Mesodermal cell (in vitro differentiated cells): ENCODE results near the gene PEA15.

Experiments
- H3K27ac ChIP-seq: 2 replicates; pipeline ENCODE4 v1.7.0; 2013; ENCODE audit warnings: mild to moderate bottlenecking, low read depth, low read length, moderate library complexity; ENCODE audit not compliant: severe bottlenecking
- H3K36me3 ChIP-seq: 2 replicates; pipeline ENCODE4 v1.7.1; 2013; ENCODE audit warnings: mild to moderate bottlenecking, low read length, moderate library complexity; ENCODE audit not compliant: control insufficient read depth, insufficient read depth
- H3K4me1 ChIP-seq: one replicate; pipeline ENCODE4 v1.7.1; 2013; ENCODE audit warnings: mild to moderate bottlenecking, low read length; ENCODE audit not compliant: insufficient read depth, control insufficient read depth, poor library complexity, severe bottlenecking
- H3K4me3 ChIP-seq: 2 replicates; pipeline ENCODE4 v1.7.0; 2013; ENCODE audit warnings: low read length, control low read depth, mild to moderate bottlenecking; ENCODE audit not compliant: insufficient read depth, poor library complexity, severe bottlenecking; ENCODE audit errors: extremely low read depth
- H3K9me3 ChIP-seq: 2 replicates; pipeline ENCODE4 v1.7.1; 2013; ENCODE audit warnings: mild to moderate bottlenecking, low read length, moderate library complexity; ENCODE audit not compliant: control insufficient read depth
- WGBS, 2 experiments: methylation state at CpG; one replicate each; pipeline ENCODE4 v1.1.5; 2013; ENCODE audit warnings: missing lambda C conversion rate in 2 of 2; ENCODE audit not compliant: insufficient coverage in 2 of 2; 5-methylcytosine and 5-hydroxymethylcytosine counted together

The PEA15 gene

GRCh38 chr1:160221089-160221488, 15.9 kb downstream of the PEA15 start:
- Histone ChIP-seq H3K4me3 (no peak overlapping the region), H3K36me3 (peaks cover 94% of the 10 kb centered on the region), H3K4me1 (peaks cover 26% of the 10 kb centered on the region), H3K9me3 (no peaks in the 10 kb centered on the region), H3K27ac (no peak overlapping the region)

GRCh38 chr1:160222546-160222945, 17.4 kb downstream of the PEA15 start:
- no peak overlapping the region for H3K4me3 ChIP-seq
- no CpG with 5 or more reads among the region's 3 CpGs for whole genome bisulfite sequencing, 2 experiments
- H3K27ac ChIP-seq: no peak overlapping the region
- peaks cover 93% of the 10 kb centered on the region for H3K36me3 ChIP-seq
- H3K9me3 ChIP-seq: no peaks in the 10 kb centered on the region
- peaks cover 21% of the 10 kb centered on the region for H3K4me1 ChIP-seq

- 82 to 100% methylated on average over 2 of the region's 2 CpGs for WGBS, 2 experiments
- H3K36me3 ChIP-seq: peaks cover 94% of the 10 kb centered on the region
- peaks cover 2% of the 10 kb centered on the region for H3K4me1 ChIP-seq
- H3K9me3 ChIP-seq: no peaks in the 10 kb centered on the region
- H3K27ac ChIP-seq: no peak overlapping the region
- no peak overlapping the region for H3K4me3 ChIP-seq
These were observed 19.4 kb downstream of the PEA15 start for GRCh38 chr1:160224606-160225005.

GRCh38 chr1:160225345-160225744, 20.2 kb downstream of the PEA15 start:
- no peaks in the 10 kb centered on the region for H3K9me3 ChIP-seq
- H3K4me3 ChIP-seq: no peak overlapping the region
- no peak overlapping the region for H3K27ac ChIP-seq
- H3K36me3 ChIP-seq: peaks cover 97% of the 10 kb centered on the region
- H3K4me1 ChIP-seq: no peaks in the 10 kb centered on the region
- WGBS, 2 experiments: 93 to 100% methylated on average over 1 to 2 of the region's 2 CpGs

GRCh38 chr1:160226623-160227022, 21.4 kb downstream of the PEA15 start:
- WGBS, 2 experiments: 100% methylated on average over 1 of the region's 2 CpGs; no CpG with 5 or more reads in 1 of the 2 experiments
- no peaks in the 10 kb centered on the region for H3K9me3 ChIP-seq
- H3K4me3 ChIP-seq: no peak overlapping the region
- H3K4me1 ChIP-seq: no peaks in the 10 kb centered on the region
- no peak overlapping the region for H3K27ac ChIP-seq
- peaks cover 96% of the 10 kb centered on the region for H3K36me3 ChIP-seq

GRCh38 chr1:160227034-160227433, 21.9 kb downstream of the PEA15 start:
- Histone ChIP-seq H3K9me3 (no peaks in the 10 kb centered on the region), H3K27ac (no peak overlapping the region), H3K4me1 (no peaks in the 10 kb centered on the region), H3K36me3 (peaks cover 96% of the 10 kb centered on the region), H3K4me3 (no peak overlapping the region)
- 93% methylated on average over 4 of the region's 4 CpGs; no CpG with 5 or more reads in 1 of the 2 experiments for WGBS, 2 experiments

- WGBS, 2 experiments: no CpG with 5 or more reads among the region's 1 CpG
- no peaks in the 10 kb centered on the region for H3K9me3 ChIP-seq
- no peaks in the 10 kb centered on the region for H3K4me1 ChIP-seq
- H3K27ac ChIP-seq: no peak overlapping the region
- peaks cover 96% of the 10 kb centered on the region for H3K36me3 ChIP-seq
- no peak overlapping the region for H3K4me3 ChIP-seq
These were observed 22.4 kb downstream of the PEA15 start for GRCh38 chr1:160227561-160227960.

GRCh38 chr1:160228431-160228830, 23.2 kb downstream of the PEA15 start:
- H3K4me1 ChIP-seq: no peaks in the 10 kb centered on the region
- no peak overlapping the region for H3K27ac ChIP-seq
- no peaks in the 10 kb centered on the region for H3K9me3 ChIP-seq
- H3K36me3 ChIP-seq: peaks cover 95% of the 10 kb centered on the region
- no peak overlapping the region for H3K4me3 ChIP-seq

GRCh38 chr1:160232911-160233310, 27.7 kb downstream of the PEA15 start:
- Histone ChIP-seq H3K4me3 (no peak overlapping the region), H3K9me3 (no peaks in the 10 kb centered on the region), H3K4me1 (no peaks in the 10 kb centered on the region), H3K27ac (no peak overlapping the region), H3K36me3 (peaks cover 93% of the 10 kb centered on the region)

GRCh38 chr1:160236806-160237205, 31.6 kb downstream of the PEA15 start:
- Histone ChIP-seq H3K4me1 (no peaks in the 10 kb centered on the region), H3K9me3 (no peaks in the 10 kb centered on the region), H3K36me3 (peaks cover 85% of the 10 kb centered on the region), H3K27ac (no peak overlapping the region), H3K4me3 (no peak overlapping the region)
- 92 to 97% methylated on average over 4 of the region's 5 CpGs for WGBS, 2 experiments

- Histone ChIP-seq H3K4me3 (no peak overlapping the region), H3K9me3 (no peaks in the 10 kb centered on the region), H3K4me1 (no peaks in the 10 kb centered on the region), H3K36me3 (peaks cover 85% of the 10 kb centered on the region), H3K27ac (no peak overlapping the region)
- WGBS, 2 experiments: 86 to 100% methylated on average over 1 to 2 of the region's 2 CpGs
These were observed 32.4 kb downstream of the PEA15 start for GRCh38 chr1:160237558-160237957.

- Histone ChIP-seq H3K27ac (no peak overlapping the region), H3K4me1 (no peaks in the 10 kb centered on the region), H3K36me3 (peaks cover 86% of the 10 kb centered on the region), H3K9me3 (no peaks in the 10 kb centered on the region), H3K4me3 (no peak overlapping the region)
- WGBS, 2 experiments: 95 to 100% methylated on average over 3 to 5 of the region's 5 CpGs
These were observed 33.2 kb downstream of the PEA15 start for GRCh38 chr1:160238408-160238807.
